ENCODE measurements around the gene RRP1B.

- no peak for TF ChIP-seq JUND (IDR thresholded peaks at IDR 0.05)
- no peak for TF ChIP-seq REST (IDR thresholded peaks at IDR 0.05; ENCODE audit: low read depth)
- no peak for TF ChIP-seq EZH2 (IDR thresholded peaks at IDR 0.05)
These were observed 75.0 kb downstream of the RRP1B start for GRCh38 chr21:43734131-43734927.
